HCT116 (cell line): ENCODE data around the gene GABRP. TPM values are rescaled to one million over a fixed set of nuclear protein-coding genes. Genes with fewer than 3 reads are reported as not detected.

Experiments used
- ATAC-seq: fragments of 200-7000 bp; cut with Tn5 transposase; 2 replicates; pipeline ENCODE4 v1.9.1; 2020; ENCODE audit warnings: mild to moderate bottlenecking, moderate library complexity
- BruUV-seq: library from RNA; stranded (reverse); fragments of 400-500 nt; replicated peaks from 2 replicates; lab custom pipeline; 2021; lab: Mats Ljungman, UMichigan
- CTCF ChIA-PET: fragments of 300-600 bp; sonication (Branson Sonifier 250); formaldehyde crosslinking; loops from one replicate; lab custom pipeline; 2021; ENCODE audit warnings: antibody characterized with exemption; lab: Charles Lee
- POLR2A ChIA-PET: fragments of 300-600, 350-600 bp; sonication (Branson Sonifier 250); formaldehyde crosslinking; loops from one replicate; lab custom pipeline; 2021; ENCODE audit warnings: antibody characterized with exemption; lab: Charles Lee
- RAD21 ChIA-PET, 2 experiments: fragments of 300-600 bp; sonication (Branson Sonifier 250); formaldehyde crosslinking; loops; one replicate each; lab custom pipeline; 2023; ENCODE audit warnings: low total read pairs in 2 of 2; ENCODE audit not compliant: uncharacterized antibody in 2 of 2, unreplicated experiment in 2 of 2, low non-redundant PET in 1 of 2; lab: Charles Lee
- DNase-seq: peaks from one replicate; pipeline ENCODE4 v3.0.0-alpha.2; 2010; ENCODE audit warnings: low read depth, low spot score
- H2AFZ ChIP-seq: fragments of 200-600 bp; shearing (Covaris generic), sonication (generic); 2 replicates; pipeline ENCODE4 v1.6.1; 2017; ENCODE audit warnings: low read depth, mixed run types, mixed read lengths, antibody characterized with exemption, low read length; ENCODE audit not compliant: poor library complexity, severe bottlenecking
- H3K27ac ChIP-seq: 2 replicates; pipeline ENCODE4 v1.5.1; 2012; ENCODE audit warnings: low read depth, low read length
- H3K27me3 ChIP-seq: fragments of 200-600 bp; sonication (generic); 2 replicates; pipeline ENCODE4 v1.6.1; 2016; ENCODE audit warnings: mixed run types, low read length, mixed read lengths; ENCODE audit not compliant: insufficient read depth
- H3K36me3 ChIP-seq, 2 experiments: fragments of 200-500 bp in 1 of 2; fragments of 200-600 bp in 1 of 2; sonication (Bioruptor generic) in 1 of 2; sonication (generic) in 1 of 2; 2 replicates each; pipeline versions ENCODE4 v1.5.1 to v1.6.1; 2014 to 2016; ENCODE audit warnings: low read length in 2 of 2, inconsistent platforms in 1 of 2, mixed read lengths in 1 of 2, mixed run types in 1 of 2; ENCODE audit not compliant: insufficient read depth in 2 of 2, control insufficient read depth in 1 of 2
- H3K4me1 ChIP-seq, 2 experiments: fragments of 200-600 bp in 1 of 2; sonication (generic) in 1 of 2; 2 replicates each; pipeline versions ENCODE4 v1.5.1 to v1.6.1; 2012 to 2017; ENCODE audit warnings: low read length in 2 of 2, inconsistent platforms in 1 of 2, mild to moderate bottlenecking in 1 of 2, mixed read lengths in 1 of 2, mixed run types in 1 of 2, moderate library complexity in 1 of 2; ENCODE audit not compliant: insufficient read depth in 2 of 2, control insufficient read depth in 1 of 2
- H3K4me2 ChIP-seq: fragments of 200-600 bp; sonication (generic); 2 replicates; pipeline ENCODE4 v1.6.1; 2017; ENCODE audit warnings: mixed run types, low read length, mixed read lengths
- H3K4me3 ChIP-seq, 2 experiments: fragments of 200-600 bp in 1 of 2; sonication (generic) in 1 of 2; replicated peaks in 1 of 2; 2 replicates each; pipeline ENCODE4 v1.5.1; 2011 to 2016; ENCODE audit warnings: low read length in 2 of 2, control low read depth in 1 of 2, low read depth in 1 of 2, mild to moderate bottlenecking in 1 of 2, mixed read lengths in 1 of 2, mixed run types in 1 of 2
- H3K79me2 ChIP-seq: fragments of 200-600 bp; sonication (generic); 2 replicates; pipeline ENCODE4 v1.6.1; 2017; ENCODE audit warnings: mild to moderate bottlenecking, mixed run types, low read length, moderate library complexity, mixed read lengths; ENCODE audit not compliant: insufficient read depth
- H3K9ac ChIP-seq: fragments of 200-600 bp; sonication (generic); 2 replicates; pipeline ENCODE4 v1.6.1; 2016; ENCODE audit warnings: low read length, mixed read lengths
- H3K9me2 ChIP-seq: fragments of 200-600 bp; sonication (generic), shearing (Covaris generic); 2 replicates; pipeline ENCODE4 v1.6.1; 2017; ENCODE audit warnings: mixed run types, mild to moderate bottlenecking, moderate library complexity; ENCODE audit not compliant: insufficient read depth
- H3K9me3 ChIP-seq, 2 experiments: fragments of 200-500 bp in 1 of 2; fragments of 200-600 bp in 1 of 2; sonication (Bioruptor generic) in 1 of 2; sonication (generic) in 1 of 2; 2 replicates each; pipeline ENCODE4 v1.6.1; 2014 to 2017; ENCODE audit warnings: low read length in 2 of 2, mixed read lengths in 2 of 2, inconsistent platforms in 1 of 2, low read depth in 1 of 2, mild to moderate bottlenecking in 1 of 2, mixed run types in 1 of 2, moderate library complexity in 1 of 2; ENCODE audit not compliant: control insufficient read depth in 1 of 2, insufficient read depth in 1 of 2
- H4K20me1 ChIP-seq: fragments of 200-600 bp; sonication (generic), shearing (Covaris generic); 2 replicates; pipeline ENCODE4 v1.6.1; 2017; ENCODE audit warnings: mixed run types, mild to moderate bottlenecking, moderate library complexity; ENCODE audit not compliant: insufficient read depth
- EGR1 ChIP-seq: IDR thresholded peaks from 2 replicates; pipeline ENCODE4 v1.6.1; 2012; ENCODE audit warnings: low read depth
- EZH2phosphoT487 ChIP-seq: fragments of 200-600 bp; IDR thresholded peaks from 2 replicates; pipeline ENCODE4 v1.6.1; 2018; ENCODE audit warnings: antibody characterized with exemption, borderline replicate concordance
- POLR2A ChIP-seq: IDR thresholded peaks from 2 replicates; pipeline ENCODE4 v1.7.0; 2011; ENCODE audit warnings: borderline replicate concordance; ENCODE audit not compliant: insufficient read depth, insufficient read length; ENCODE audit errors: extremely low read depth
- POLR2AphosphoS5 ChIP-seq: IDR thresholded peaks from 2 replicates; pipeline ENCODE4 v1.6.1; 2011; ENCODE audit warnings: mild to moderate bottlenecking, low read depth, low read length, moderate library complexity
- SP1 ChIP-seq: IDR thresholded peaks from 2 replicates; pipeline ENCODE4 v1.6.1; 2012; ENCODE audit warnings: low read depth
- SRF ChIP-seq: IDR thresholded peaks from 2 replicates; pipeline ENCODE4 v1.6.1; 2012; ENCODE audit warnings: low read depth
- YY1 ChIP-seq: IDR thresholded peaks from 2 replicates; pipeline ENCODE4 v1.6.1; 2011; ENCODE audit warnings: low read length, low read depth, moderate library complexity, mild to moderate bottlenecking; ENCODE audit not compliant: insufficient replicate concordance; ENCODE audit errors: extremely low read depth
- intact Hi-C: fragments of 100-400 bp; cut with micrococcal nuclease; formaldehyde crosslinking; loops from 2 replicates; pipeline ENCODE4 v1.10.0; 2022
- total RNA-seq: library from RNA; stranded (reverse); gene quantifications from one replicate; pipeline ENCODE4 v1.2.1, GENCODE V29; 2021; ENCODE audit not compliant: unreplicated experiment

Gene GABRP
- total RNA-seq, 1 experiment from 2014 or later, result not detected

DNA sequence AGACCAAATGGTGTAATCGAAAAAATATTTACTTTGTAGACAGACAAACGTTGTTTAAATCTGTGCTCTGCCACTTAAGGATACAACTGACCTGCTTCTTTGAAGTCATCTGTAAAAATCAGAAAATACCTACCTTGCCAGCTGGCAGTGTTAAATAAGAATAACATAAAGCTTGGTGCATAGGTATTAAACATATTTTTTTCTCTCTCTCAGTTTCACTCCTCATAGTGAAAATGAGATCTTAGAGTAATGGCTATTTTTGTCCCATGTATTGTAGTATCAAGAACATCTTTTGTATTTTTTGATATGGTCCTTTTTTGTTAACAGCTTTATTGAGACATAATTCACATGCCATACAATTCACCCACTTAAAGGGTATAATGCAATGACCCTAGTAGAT lies 60.3 kb downstream of the GABRP start (continued):
- no peak for TF ChIP-seq POLR2AphosphoS5
- no peak for TF ChIP-seq SP1
- TF ChIP-seq POLR2A, result no peak
- no peak for TF ChIP-seq YY1

DNA sequence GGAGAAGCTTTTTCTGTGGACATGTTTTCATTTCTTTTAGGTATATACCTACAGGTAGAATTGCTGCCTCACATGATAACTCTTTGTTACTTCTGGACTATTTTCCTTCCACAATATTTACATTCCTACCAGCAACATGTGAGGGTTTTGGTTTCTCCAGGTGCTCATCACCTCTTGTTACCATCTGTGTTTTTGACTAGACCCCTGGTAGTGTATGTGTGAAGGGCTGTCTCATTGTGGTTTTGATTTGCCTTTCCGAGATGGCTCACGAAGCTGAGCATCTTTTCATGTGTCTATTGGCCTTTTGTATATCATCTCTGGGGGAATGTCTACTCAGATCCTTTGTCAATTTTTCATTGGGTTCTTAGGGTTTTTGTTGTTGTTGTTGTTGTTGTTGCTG lies 61.1 kb downstream of the GABRP start:
- CTCF ChIA-PET, result no interaction called here
- Histone ChIP-seq H3K27ac (no peak overlapping the region), H3K79me2 (no peaks in the 10 kb centered on the region), H4K20me1 (no peaks in the 10 kb centered on the region), H3K36me3 (no peaks in the 10 kb centered on the region), H3K9me3 (no peaks in the 10 kb centered on the region), H2AFZ (no peak overlapping the region), H3K27me3 (no peaks in the 10 kb centered on the region), H3K4me1 (no peaks in the 10 kb centered on the region), H3K9me2 (no peaks in the 10 kb centered on the region), H3K4me2 (no peak overlapping the region), H3K4me3 (no peak overlapping the region), H3K9ac (no peak overlapping the region)
- RAD21 ChIA-PET, result no interaction called here
- POLR2A ChIA-PET, result no interaction called here
- no TSS peak for BruUV-seq
- intact Hi-C loops, result no loop called here
- DNase-seq (no peak), ATAC-seq (no peak)
- no peak for TF ChIP-seq SRF
- no peak for TF ChIP-seq EGR1
- no peak for TF ChIP-seq POLR2A
- no peak for TF ChIP-seq POLR2AphosphoS5
- no peak for TF ChIP-seq EZH2phosphoT487

DNA sequence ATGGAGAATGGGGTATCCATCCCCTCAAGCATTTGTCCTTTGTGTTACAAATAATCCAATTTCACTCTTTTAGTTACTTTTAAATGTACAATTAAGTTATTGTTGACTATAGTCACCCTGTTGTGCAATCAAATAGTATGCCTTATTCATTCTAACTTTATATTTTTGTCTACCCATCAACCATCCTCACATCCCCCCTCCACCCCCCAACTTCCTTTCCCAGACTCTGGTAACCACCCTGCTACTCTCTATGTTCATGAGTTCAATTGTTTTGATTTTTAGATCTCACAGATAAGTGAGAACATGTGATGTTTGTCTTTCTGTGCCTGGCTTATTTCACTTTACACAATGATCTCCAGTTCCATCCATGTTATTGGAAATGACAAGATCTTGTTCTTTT lies 62.9 kb downstream of the GABRP start:
- Histone ChIP-seq H4K20me1 (no peaks in the 10 kb centered on the region), H3K27ac (no peak overlapping the region), H3K9me2 (no peaks in the 10 kb centered on the region), H2AFZ (no peak overlapping the region), H3K4me2 (no peak overlapping the region), H3K9ac (no peak overlapping the region), H3K79me2 (no peaks in the 10 kb centered on the region), H3K9me3 (no peaks in the 10 kb centered on the region), H3K36me3 (no peaks in the 10 kb centered on the region), H3K27me3 (no peaks in the 10 kb centered on the region), H3K4me1 (no peaks in the 10 kb centered on the region), H3K4me3 (no peak overlapping the region)
- ChIA-PET CTCF (no interaction called here), RAD21 (no interaction called here), POLR2A (no interaction called here)
- intact Hi-C loops, result no loop called here
- no peak for TF ChIP-seq SRF
- ATAC-seq, result no peak
- BruUV-seq, result no TSS peak
- no peak for DNase-seq
